HG03064 (cell line): Measurements from ENCODE around the gene SLC22A12.

ENCODE experiments used
- ATAC-seq: cut with Tn5 transposase; IDR thresholded peaks from one replicate; pipeline ENCODE4 v1.9.1; 2021; ENCODE audit warnings: low read depth; ENCODE audit not compliant: unreplicated experiment

Gene SLC22A12

GRCh38 chr11:64602466-64603070 is 11.5 kb downstream of the SLC22A12 start:
- ATAC-seq: no peak

DNA sequence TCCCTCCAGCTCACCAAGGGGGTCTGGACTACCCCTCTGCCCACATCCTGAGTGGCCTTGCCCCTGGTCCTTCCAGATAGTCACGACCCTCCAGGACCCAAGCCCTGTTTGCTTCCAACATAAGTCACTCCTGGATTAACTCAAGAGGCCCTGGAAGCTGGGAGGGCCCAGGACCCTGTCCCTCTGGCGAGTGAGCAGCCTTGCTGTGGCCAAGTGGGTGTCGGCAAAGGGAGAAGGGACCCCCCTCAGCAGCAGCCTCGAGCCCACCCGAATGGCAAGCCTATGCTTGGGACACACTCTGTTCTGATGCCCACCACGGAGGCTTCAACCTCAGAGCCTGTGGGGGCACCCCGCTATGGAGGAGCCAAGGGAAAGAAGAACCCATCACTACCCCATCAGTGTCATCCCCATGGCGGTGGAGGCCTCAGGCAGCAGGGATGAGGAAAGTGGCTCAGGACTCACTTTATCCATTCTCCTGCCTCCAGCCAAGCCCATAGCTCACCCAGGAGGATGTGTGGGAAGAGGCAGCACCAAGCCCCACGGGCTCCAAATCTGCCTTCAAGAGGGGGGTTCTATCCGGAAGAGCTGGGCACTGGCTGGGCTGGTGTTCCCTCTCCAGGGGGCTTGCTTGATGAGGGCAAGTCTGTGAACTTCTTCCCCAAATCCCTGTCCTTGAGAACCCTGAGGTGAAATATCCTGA is 12.5 kb downstream of the SLC22A12 start:
- ATAC-seq: no peak

- ATAC-seq: no peak
These were observed 13.6 kb downstream of the SLC22A12 start for GRCh38 chr11:64604458-64605243.

GRCh38 chr11:64605244-64605560 is 14.2 kb downstream of the SLC22A12 start:
- no peak for ATAC-seq

GRCh38 chr11:64605656-64606585 is 14.9 kb downstream of the SLC22A12 start:
- ATAC-seq: no peak

GRCh38 chr11:64606796-64607380 is 15.9 kb downstream of the SLC22A12 start:
- no peak for ATAC-seq

GRCh38 chr11:64607381-64607985 is 16.5 kb downstream of the SLC22A12 start:
- no peak for ATAC-seq

GRCh38 chr11:64608046-64608445 is 17.0 kb downstream of the SLC22A12 start:
- ATAC-seq: no peak

DNA sequence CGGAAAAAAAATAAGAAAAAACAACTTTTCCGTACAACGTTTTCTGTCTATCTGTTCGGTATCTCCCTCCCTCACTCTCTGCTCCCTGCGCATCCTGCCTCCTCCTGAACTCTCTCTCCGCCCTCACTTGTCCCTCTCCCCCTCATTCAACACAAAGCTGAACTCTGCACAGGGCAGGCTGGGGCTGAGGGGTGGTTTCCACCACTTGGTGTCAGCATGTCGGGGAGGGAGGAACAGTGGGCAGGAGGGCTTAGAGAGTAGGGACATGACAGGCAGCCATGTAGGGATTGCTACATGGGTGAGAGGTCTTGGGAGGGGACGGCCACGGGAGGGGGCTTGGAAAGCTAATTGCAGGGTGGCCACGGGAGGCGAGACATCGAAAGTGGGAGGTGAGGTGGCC is 17.6 kb downstream of the SLC22A12 start:
- no peak for ATAC-seq

GRCh38 chr11:64609436-64610047 is 18.5 kb downstream of the SLC22A12 start:
- no peak for ATAC-seq

- no peak for ATAC-seq
These were observed 19.6 kb downstream of the SLC22A12 start for GRCh38 chr11:64610596-64610995.

DNA sequence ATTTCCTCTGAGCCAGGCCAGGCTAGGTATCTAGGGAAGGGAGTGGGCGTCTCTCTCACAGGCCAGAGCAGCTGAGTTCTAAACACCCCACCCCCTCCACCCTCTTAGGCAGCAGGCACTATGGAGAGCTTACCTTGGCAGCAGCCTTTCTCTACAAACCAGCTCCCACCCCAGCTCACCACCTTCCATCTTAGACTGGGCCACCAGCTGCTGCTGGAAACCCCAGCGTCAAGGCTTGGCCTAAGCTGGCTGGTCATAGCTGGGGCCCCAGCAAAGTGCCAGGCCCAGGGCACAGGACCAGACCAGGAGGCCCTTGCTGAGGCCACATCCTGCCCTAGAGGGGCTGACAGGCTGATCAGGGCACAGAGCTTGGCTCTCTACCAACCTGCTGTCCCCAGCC is 20.2 kb downstream of the SLC22A12 start:
- no peak for ATAC-seq

DNA sequence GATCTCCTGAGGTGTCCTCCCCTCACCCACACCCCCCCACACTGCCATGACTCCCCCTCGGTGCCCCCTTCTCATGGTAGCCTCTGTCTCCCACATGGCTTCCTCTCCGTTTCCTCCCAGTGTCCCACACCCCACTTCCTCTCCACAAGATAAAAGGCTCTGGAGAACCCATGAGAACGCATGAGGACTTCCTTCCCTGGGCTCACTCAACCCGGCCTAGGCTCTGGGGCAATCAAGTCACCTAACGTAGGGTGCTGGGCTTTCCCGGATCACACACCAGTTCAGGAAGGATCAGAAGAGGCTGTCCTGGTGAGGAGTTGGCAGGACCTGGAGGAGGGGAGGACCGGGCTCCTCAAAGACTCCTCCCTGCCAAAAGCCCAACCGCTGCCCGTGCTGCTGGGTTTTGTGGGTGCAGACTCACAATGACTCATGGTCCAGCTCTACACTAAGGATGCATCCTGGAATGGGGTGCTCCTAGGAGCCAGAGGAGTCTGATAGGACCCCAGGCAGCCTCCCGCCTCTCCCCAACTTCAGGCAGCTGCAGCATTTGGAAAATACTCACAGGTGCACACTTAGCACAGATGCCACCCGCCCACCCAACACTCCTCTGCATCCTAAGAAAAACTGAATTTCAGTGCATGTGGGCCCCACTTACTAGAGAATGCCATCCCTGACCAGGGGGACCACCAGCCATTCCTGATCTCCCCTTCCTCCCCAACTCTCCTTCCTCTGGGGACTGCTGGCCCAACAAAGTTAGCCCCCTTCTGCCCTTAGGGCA is 21.0 kb downstream of the SLC22A12 start:
- no peak for ATAC-seq

GRCh38 chr11:64613648-64614047 is 22.6 kb downstream of the SLC22A12 start:
- no peak for ATAC-seq

GRCh38 chr11:64614917-64615316 is 23.9 kb downstream of the SLC22A12 start:
- no peak for ATAC-seq

GRCh38 chr11:64616817-64617216 is 25.8 kb downstream of the SLC22A12 start:
- no peak for ATAC-seq

DNA sequence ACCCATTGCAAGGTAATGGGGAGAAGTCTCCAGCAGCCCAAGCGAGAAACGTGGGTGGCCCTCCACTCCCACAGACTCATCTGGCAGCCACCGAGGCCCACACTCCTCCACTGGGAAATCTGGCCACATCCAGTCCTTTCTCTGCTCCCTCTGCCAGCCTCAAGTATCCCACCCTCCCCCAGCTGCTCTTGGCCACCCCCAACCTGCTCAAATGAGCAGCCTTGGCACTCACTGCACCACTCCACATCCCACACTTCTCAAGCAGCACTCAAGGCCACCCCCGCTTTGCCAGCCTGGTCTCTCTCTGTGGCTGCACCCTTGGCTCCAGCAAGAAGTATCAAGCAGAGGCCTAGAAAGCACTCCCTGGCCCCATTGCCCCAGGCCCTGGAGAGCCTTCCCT is 28.2 kb downstream of the SLC22A12 start:
- ATAC-seq: no peak

DNA sequence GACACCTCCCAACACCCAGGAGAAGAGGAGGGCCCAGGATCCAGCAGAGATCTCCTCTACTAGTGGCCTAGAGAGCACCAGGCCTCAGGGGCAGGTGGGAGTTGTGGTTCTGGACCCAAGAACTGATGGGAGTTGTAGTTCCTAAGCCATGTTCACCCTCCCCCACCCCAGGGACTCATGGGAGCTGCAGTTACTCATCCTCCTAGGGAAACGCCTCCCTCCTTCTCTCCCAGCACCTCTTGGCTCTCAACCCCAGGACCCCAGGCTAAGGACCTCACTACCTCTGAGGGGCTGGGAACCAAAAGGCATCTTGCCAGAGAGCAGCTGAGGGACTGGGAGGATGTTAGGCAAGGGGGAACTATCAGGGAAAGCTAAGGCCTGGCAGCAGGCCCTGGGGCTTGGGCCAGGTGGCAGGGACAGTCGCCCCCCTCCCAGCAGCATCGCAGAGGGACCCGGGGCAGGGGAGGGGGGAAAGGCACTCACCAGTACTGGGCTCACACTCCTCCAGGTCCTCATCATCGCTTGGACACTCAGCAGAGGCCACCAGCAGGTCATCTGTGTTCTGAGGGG is 28.9 kb downstream of the SLC22A12 start:
- no peak for ATAC-seq
